ENCODE measurements around the gene CAMSAP1. TPM values are rescaled to one million over a fixed set of nuclear protein-coding genes. Genes with fewer than 3 reads are reported as not detected.

Gene CAMSAP1
- total RNA-seq, 1 experiment from 2014 or later: 16.7 TPM

GRCh38 chr9:135779571-135779970, 127.8 kb downstream of the CAMSAP1 start:
- no peak overlapping the region for H3K4me2 ChIP-seq
- intact Hi-C loops (cut with micrococcal nuclease; ENCODE audit: unreplicated experiment): no loop called here
- no peaks in the 10 kb centered on the region for H4K20me1 ChIP-seq (ENCODE audit: insufficient read depth)
- H3K79me2 ChIP-seq (ENCODE audit: low read depth): no peaks in the 10 kb centered on the region
- CTCF ChIA-PET: no interaction called here
- TF ChIP-seq EZH2 (IDR thresholded peaks at IDR 0.05; ENCODE audit: low read depth): no peak
- TF ChIP-seq, protein P1, sequence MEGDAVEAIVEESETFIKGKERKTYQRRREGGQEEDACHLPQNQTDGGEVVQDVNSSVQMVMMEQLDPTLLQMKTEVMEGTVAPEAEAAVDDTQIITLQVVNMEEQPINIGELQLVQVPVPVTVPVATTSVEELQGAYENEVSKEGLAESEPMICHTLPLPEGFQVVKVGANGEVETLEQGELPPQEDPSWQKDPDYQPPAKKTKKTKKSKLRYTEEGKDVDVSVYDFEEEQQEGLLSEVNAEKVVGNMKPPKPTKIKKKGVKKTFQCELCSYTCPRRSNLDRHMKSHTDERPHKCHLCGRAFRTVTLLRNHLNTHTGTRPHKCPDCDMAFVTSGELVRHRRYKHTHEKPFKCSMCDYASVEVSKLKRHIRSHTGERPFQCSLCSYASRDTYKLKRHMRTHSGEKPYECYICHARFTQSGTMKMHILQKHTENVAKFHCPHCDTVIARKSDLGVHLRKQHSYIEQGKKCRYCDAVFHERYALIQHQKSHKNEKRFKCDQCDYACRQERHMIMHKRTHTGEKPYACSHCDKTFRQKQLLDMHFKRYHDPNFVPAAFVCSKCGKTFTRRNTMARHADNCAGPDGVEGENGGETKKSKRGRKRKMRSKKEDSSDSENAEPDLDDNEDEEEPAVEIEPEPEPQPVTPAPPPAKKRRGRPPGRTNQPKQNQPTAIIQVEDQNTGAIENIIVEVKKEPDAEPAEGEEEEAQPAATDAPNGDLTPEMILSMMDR (conservative IDR thresholded peaks at IDR 0.05): no peak
- DNase-seq: no peak
- H3K4me3 ChIP-seq: no peak overlapping the region
- BruUV-seq (replicated peaks): no TSS peak
- no peak overlapping the region for H2AFZ ChIP-seq
- POLR2A ChIA-PET (ENCODE audit: unreplicated experiment): no interaction called here
- H3K36me3 ChIP-seq (ENCODE audit: low read depth): no peaks in the 10 kb centered on the region
- no peaks in the 10 kb centered on the region for H3K27me3 ChIP-seq (ENCODE audit: insufficient read depth, low read depth)
- H3F3A ChIP-seq (ENCODE audit: insufficient read depth, low read depth): no peaks in the 10 kb centered on the region
- H3K4me1 ChIP-seq (replicated peaks; ENCODE audit: insufficient read depth): no peaks in the 10 kb centered on the region
- no peaks in the 10 kb centered on the region for H3K9me3 ChIP-seq (ENCODE audit: insufficient read depth, low read depth)
- no peak overlapping the region for H3K27ac ChIP-seq
- H3K9me2 ChIP-seq (ENCODE audit: insufficient read depth): no peaks in the 10 kb centered on the region

DNA sequence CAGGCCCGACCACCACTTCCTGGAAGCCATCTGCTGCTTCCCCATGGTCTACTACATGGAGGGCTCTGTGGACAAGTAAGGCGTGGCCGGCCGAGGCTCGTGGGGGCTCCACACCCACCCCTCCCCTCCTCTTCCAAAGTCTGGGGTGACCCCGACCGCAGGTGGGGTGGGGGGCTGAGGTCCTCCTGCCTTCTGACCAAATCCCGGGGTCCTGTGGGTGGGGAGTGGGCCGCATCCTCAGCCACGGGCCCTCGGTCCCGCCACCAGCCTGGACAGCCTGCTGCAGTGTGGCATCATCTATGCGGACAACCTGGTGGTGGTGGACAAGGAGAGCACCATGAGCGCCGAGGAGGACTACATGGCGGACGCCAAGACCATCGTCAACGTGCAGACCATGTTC, 128.9 kb downstream of the CAMSAP1 start:
- BruUV-seq (replicated peaks): no TSS peak
- H3K36me3 ChIP-seq (ENCODE audit: low read depth): no peaks in the 10 kb centered on the region
- H3K27ac ChIP-seq: no peak overlapping the region
- intact Hi-C loops (cut with micrococcal nuclease; ENCODE audit: unreplicated experiment): no loop called here
- POLR2A ChIA-PET (ENCODE audit: unreplicated experiment): no interaction called here
- H3K79me2 ChIP-seq (ENCODE audit: low read depth): no peaks in the 10 kb centered on the region
- no peaks in the 10 kb centered on the region for H3K9me2 ChIP-seq (ENCODE audit: insufficient read depth)
- TF ChIP-seq, protein P1 (conservative IDR thresholded peaks at IDR 0.05): no peak
- no peak for TF ChIP-seq EZH2 (IDR thresholded peaks at IDR 0.05; ENCODE audit: low read depth)
- no peaks in the 10 kb centered on the region for H3K9me3 ChIP-seq (ENCODE audit: insufficient read depth, low read depth)
- H2AFZ ChIP-seq: no peak overlapping the region
- H3K4me3 ChIP-seq: no peak overlapping the region
- no peak overlapping the region for H3K4me2 ChIP-seq
- H3K4me1 ChIP-seq (replicated peaks; ENCODE audit: insufficient read depth): no peaks in the 10 kb centered on the region
- H3F3A ChIP-seq (ENCODE audit: insufficient read depth, low read depth): no peaks in the 10 kb centered on the region
- no peaks in the 10 kb centered on the region for H3K27me3 ChIP-seq (ENCODE audit: insufficient read depth, low read depth)
- CTCF ChIA-PET: no interaction called here
- no peak for DNase-seq
- no peaks in the 10 kb centered on the region for H4K20me1 ChIP-seq (ENCODE audit: insufficient read depth)

DNA sequence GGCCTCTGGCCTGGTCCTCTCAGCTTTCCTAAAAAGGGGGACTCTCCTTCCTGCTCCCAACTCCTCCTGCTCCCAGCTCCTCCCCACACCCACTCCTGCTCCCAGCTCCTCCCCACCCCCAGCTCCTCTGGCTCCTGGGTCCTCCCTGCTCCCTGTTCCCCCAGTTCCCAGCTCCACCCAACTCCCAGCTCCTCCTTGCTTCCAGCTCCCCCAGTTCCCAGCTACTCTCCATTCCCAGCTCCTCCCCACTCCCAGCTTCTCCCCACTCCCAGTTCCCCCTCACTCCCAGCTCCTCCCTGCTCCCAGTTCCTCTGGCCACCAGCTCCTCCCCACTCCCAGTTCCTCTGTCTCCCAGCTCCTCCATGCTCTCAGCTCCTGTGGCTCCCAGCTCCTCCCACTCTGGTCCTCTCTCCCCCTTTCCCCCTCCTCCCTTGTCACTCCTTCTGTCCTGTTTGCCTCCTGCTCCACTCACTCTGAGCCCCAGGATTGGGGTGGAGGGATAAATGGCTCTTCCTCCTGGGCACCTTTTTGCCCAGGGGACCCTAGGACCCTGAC, 129.6 kb downstream of the CAMSAP1 start:
- H3K9me2 ChIP-seq (ENCODE audit: insufficient read depth): no peaks in the 10 kb centered on the region
- H3F3A ChIP-seq (ENCODE audit: insufficient read depth, low read depth): no peaks in the 10 kb centered on the region
- no peak overlapping the region for H3K27ac ChIP-seq
- no peaks in the 10 kb centered on the region for H3K4me1 ChIP-seq (replicated peaks; ENCODE audit: insufficient read depth)
- no peak overlapping the region for H2AFZ ChIP-seq
- POLR2A ChIA-PET (ENCODE audit: unreplicated experiment): no interaction called here
- H3K79me2 ChIP-seq (ENCODE audit: low read depth): no peaks in the 10 kb centered on the region
- no peak for TF ChIP-seq EZH2 (IDR thresholded peaks at IDR 0.05; ENCODE audit: low read depth)
- TF ChIP-seq, protein P1 (conservative IDR thresholded peaks at IDR 0.05): no peak
- H3K27me3 ChIP-seq (ENCODE audit: insufficient read depth, low read depth): no peaks in the 10 kb centered on the region
- H3K36me3 ChIP-seq (ENCODE audit: low read depth): no peaks in the 10 kb centered on the region
- H3K4me3 ChIP-seq: no peak overlapping the region
- CTCF ChIA-PET: no interaction called here
- no peaks in the 10 kb centered on the region for H4K20me1 ChIP-seq (ENCODE audit: insufficient read depth)
- no peak overlapping the region for H3K4me2 ChIP-seq
- no TSS peak for BruUV-seq (replicated peaks)
- intact Hi-C loops (cut with micrococcal nuclease; ENCODE audit: unreplicated experiment): no loop called here
- DNase-seq: no peak
- no peaks in the 10 kb centered on the region for H3K9me3 ChIP-seq (ENCODE audit: insufficient read depth, low read depth)

Data from PC-9 (cell line).